Central memory CD4-positive, alpha-beta T cell (primary cell): ENCODE measurements around the gene ACAN.
A peak's percentile ranks its signal among the peaks of the same experiment; 100 is the strongest.

Source experiments
- DNase-seq: peaks from one replicate; pipeline ENCODE4 v3.0.0; 2022

Gene ACAN

DNA sequence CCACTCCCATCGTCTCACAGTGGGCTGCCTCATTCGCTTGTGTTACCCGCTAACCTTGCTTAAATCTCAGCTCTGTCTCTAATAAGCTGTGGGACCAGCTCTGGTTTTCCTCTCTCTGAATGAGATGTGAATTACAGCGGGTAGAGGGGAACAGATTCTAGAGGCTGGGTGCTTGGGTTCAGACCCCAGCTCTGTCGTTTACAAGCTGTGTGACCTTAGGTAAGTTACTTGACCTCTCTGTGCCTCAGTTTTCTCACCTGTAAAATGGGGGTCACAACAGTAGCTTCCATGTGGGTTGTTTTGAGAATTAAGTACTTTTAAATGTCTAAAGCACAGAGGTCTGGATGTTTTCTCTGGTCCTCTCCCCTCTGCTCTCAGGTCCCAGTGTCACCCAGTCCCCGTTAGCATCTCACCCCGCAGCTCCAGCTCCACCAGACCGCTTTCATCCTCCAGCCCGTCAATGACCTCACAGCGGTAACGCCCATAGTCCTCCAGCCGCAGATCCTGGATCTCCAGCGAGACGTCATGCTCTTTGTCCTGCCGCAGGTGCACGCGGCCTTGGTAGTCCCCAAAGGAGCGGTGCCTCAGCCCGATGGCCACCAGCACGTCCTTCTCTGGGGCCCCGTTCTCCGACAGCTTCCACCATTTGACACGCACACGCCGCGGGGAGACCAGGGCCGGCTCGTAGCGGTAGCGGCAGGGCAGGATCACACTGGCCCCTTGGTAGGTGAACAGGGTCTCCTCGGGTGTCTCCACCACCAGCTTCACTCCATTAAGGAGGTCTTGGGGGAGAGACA, 77.9 kb downstream of the ACAN start:
- DNase-seq: no peak

DNA sequence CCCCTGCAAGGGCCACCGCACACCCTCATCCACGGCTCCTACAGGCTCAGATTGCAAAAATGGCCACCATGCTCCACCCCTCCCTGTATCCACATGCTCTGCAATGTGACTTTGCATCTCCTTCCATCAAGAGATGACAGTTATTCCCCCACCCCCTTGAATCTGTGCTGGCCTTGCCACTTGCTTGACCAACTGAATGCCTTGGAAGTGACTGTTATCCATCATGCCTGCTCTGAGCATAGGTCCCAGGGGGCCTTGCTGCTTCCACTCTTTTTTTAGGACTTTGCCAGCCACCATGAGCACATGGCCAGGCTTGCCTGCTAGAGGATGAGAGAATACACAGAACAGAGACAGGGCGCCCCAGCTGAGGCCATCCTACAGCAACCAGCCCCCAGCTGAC, 78.5 kb downstream of the ACAN start:
- no peak for DNase-seq

GRCh38 chr15:88882785-88883184, 79.5 kb downstream of the ACAN start:
- DNase-seq: no peak

GRCh38 chr15:88887068-88887580, 83.9 kb downstream of the ACAN start:
- DNase-seq: no peak

DNA sequence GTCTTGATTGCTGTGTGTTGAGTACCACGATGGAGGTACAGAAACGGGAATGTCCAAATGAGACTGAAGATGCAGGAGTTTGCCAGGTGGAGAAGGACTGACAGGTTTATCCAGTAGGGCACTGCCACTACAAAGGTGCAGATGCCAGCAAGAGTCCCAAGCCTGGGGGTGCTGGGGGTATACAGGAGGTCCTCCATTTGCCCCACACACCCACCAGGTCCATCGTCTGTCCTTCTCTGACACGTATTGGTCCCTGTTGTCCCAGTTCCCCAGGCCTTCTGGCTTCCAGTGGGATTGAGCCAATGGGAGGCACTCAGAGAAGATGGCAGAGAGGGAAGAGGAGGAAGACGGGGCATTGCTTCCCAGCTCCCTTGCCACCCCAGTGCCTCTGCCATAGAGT, 85.5 kb downstream of the ACAN start:
- no peak for DNase-seq

- DNase-seq: no peak
Measured at GRCh38 chr15:88890495-88890894, 87.3 kb downstream of the ACAN start.

- DNase-seq: no peak
Measured at GRCh38 chr15:88891540-88892254, 88.5 kb downstream of the ACAN start.

DNA sequence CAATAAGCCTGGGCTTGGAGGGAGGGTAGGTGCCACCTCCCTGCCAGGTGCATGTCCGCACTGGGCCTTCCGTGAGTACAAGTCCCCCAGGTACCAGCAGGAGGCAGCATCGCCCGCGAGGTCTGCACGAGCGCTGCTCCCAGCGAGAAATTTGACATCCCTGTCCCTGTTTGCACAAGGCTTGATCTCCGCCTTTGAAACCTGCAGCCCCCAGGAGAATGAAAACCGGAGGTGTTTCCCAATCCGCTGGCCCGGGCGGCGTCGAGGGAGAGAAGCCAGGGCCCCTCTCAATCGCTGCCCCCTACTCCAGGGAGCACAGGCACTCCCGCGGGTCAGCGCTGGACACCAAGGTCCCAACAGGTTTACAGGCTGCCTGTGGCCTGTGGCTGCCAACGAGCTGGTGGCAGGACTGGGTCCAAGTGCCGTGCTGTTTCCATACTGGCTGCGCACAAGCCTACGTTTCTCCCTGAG, 91.1 kb downstream of the ACAN start:
- peak; percentile 81 for DNase-seq

- DNase-seq: peak; percentile 51
Measured at GRCh38 chr15:88894819-88895767, 91.9 kb downstream of the ACAN start, which contains the start of gene HAPLN3. HAPLN3 (minus strand) TSS chr15:88895544; CDS start chr15:88887298, 8,246 bp downstream.

GRCh38 chr15:88896333-88897033, 93.2 kb downstream of the ACAN start:
- DNase-seq: no peak

GRCh38 chr15:88897142-88897455, 93.9 kb downstream of the ACAN start:
- no peak for DNase-seq

- DNase-seq: peak; percentile 85
Measured at GRCh38 chr15:88897456-88898194, 94.4 kb downstream of the ACAN start.

- no peak for DNase-seq
Measured at GRCh38 chr15:88898736-88899135, 95.5 kb downstream of the ACAN start.

- DNase-seq: no peak
Measured at GRCh38 chr15:88899251-88899650, 96.0 kb downstream of the ACAN start.

DNA sequence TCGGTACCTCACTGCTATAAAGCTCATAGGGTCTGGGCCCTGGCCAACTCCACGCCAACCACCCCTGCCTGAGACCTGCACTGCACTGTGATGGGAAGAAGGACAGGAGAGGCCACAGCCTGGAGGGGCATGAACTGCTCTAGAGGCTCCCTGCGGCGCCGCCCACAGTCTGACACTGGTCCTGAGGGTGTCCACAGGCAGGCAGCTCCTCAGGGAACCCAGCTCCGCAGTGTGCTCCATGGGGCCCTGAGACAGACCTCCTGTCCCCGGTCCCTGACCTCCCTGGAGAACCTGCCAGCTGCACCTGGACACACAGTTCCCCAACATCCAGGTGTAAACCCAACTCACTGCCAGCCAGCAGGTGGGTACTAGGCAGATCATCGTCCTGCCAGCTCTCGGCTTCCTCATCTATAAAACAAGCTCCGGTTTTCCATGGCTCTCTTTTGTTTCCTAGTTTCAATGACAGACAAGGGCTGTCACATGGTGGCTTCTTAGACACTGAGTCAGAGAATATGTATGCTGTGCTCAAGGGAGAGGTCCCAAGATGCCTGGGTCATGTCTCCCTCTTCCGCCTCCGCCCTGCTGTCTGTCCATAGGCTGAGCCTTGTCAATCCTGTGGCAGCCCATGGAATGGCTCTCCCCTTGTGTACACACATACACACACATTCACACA, 97.2 kb downstream of the ACAN start:
- DNase-seq: no peak

GRCh38 chr15:88900982-88901418, 97.8 kb downstream of the ACAN start:
- DNase-seq: no peak

- no peak for DNase-seq
Measured at GRCh38 chr15:88901508-88902220, 98.4 kb downstream of the ACAN start.

- no peak for DNase-seq
Measured at GRCh38 chr15:88902221-88902835, 99.1 kb downstream of the ACAN start.

GRCh38 chr15:88902846-88903245, 99.6 kb downstream of the ACAN start:
- DNase-seq: no peak

- no peak for DNase-seq
Measured at GRCh38 chr15:88904257-88904623, 101.0 kb downstream of the ACAN start.
